OCI-LY7 (cell line): ENCODE results near the gene PRRG3.

Source experiments
- EZH2phosphoT487 ChIP-seq: fragments of 200-600 bp; sonication (generic); IDR thresholded peaks from 2 replicates; pipeline ENCODE4 v1.6.1; 2018; ENCODE audit warnings: low read depth, borderline replicate concordance, mild to moderate bottlenecking, mixed run types, antibody characterized with exemption, low read length, moderate library complexity, mixed read lengths
- TF ChIP-seq, protein P1 (sequence below): fragments of 200-600 bp; sonication (generic); conservative IDR thresholded peaks from 2 replicates; pipeline ENCODE4 v1.5.1; 2014; ENCODE audit warnings: mild to moderate bottlenecking, antibody characterized with exemption, low read length, moderate library complexity, mixed read lengths

DNA sequence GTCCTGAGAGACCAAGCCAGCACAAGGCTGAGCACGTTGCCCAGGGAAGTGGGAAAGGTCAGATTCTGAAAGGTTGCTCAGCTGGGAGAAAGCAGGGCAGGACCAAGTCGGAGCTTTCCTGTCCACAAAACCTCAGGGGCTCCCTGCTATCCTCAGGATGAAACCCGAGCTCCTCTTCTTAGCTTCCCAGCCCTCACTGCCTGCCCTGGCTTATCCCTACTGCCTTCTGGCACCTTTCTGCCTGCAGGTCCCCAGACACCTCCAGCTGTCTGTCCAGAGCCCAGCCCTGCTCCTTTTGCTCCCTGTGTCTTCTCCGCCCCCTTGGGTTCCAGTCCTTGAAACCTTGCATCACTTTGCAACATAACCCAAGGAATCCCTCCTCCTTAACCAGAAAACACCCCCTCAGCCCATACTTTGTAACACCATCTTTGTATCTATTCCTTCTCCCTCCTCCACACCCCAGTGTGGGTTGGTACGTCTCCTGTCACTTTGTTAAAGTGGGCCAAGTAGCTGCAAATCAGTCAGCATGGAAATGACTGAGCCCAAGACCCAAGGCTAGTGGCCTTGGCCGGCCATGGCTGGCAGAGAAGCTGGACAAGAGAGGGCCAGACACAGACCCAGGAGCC is 20.0 kb upstream of the PRRG3 start:
- TF ChIP-seq, protein P1, sequence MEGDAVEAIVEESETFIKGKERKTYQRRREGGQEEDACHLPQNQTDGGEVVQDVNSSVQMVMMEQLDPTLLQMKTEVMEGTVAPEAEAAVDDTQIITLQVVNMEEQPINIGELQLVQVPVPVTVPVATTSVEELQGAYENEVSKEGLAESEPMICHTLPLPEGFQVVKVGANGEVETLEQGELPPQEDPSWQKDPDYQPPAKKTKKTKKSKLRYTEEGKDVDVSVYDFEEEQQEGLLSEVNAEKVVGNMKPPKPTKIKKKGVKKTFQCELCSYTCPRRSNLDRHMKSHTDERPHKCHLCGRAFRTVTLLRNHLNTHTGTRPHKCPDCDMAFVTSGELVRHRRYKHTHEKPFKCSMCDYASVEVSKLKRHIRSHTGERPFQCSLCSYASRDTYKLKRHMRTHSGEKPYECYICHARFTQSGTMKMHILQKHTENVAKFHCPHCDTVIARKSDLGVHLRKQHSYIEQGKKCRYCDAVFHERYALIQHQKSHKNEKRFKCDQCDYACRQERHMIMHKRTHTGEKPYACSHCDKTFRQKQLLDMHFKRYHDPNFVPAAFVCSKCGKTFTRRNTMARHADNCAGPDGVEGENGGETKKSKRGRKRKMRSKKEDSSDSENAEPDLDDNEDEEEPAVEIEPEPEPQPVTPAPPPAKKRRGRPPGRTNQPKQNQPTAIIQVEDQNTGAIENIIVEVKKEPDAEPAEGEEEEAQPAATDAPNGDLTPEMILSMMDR: no peak
- no peak for TF ChIP-seq EZH2phosphoT487
